Measurements from ENCODE around the gene CACNB2.
A peak's percentile ranks its signal among the peaks of the same experiment; 100 is the strongest.
"Not testable (repeated sequence)": the region's sequence is repeated elsewhere in the genome, so short reads cannot be mapped to it uniquely, and the experiment has no call there.

Gene CACNB2

GRCh38 chr10:18202680-18203460 lies 62.6 kb downstream of the CACNB2 start:
- DNase-seq, result no peak

DNA sequence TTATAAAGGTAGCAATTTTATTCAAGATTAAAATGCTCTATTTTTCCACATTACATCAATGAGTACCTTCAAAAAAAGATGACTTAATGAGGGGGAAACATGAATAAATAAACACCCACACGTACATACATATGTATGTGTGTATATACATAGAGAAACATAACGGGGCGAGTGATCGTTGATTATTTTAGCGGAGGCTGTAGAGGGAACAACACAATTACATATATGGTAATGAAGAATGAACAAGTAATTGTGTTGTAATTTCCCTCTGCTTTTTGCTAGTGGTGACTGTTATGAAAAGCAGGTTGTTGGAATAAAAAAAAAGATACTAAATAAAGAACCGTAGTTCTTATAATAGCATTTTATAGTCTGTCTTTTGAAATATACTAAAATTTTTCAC lies 63.2 kb downstream of the CACNB2 start:
- DNase-seq, result no peak

DNA sequence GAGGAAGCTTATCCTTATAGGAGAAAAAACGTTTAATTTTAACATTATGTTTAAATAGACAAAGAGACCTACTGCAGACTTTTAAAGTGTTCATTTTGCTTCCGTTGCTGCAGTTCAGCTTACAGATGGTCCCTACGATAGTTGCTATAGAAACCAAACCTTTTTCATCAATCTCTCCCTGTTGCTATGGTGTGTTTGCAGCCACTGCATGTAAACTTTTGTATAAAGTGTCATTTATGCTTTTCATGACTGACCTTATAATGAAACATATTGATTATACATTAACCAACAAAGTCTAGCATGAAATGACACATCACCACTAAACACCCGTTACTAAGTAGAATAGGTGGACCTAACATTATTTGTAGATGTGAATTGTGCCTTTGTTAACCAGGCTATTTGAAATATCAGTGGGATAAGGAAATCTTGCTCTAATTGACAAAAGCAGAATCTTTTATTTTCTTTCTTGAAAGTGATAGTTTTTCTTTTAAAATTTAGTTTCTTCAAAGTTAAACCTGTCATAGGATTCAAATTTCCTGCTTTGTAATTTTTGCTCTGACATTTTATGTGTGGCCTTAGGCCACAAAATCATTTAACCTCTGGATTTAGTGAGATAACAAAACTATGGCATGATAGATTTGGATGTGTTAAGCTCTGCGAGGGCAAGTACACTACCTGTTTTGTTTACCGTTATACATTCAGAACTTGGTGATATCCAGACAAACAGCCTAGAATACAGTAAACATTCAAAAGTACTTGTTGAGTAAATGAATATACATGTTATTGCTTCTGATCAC lies 64.0 kb downstream of the CACNB2 start:
- DNase-seq, result no peak

- DNase-seq, result no peak
These were observed 65.0 kb downstream of the CACNB2 start for GRCh38 chr10:18205098-18205834.

GRCh38 chr10:18208186-18208585 lies 68.0 kb downstream of the CACNB2 start:
- DNase-seq, result not testable (repeated sequence)

DNA sequence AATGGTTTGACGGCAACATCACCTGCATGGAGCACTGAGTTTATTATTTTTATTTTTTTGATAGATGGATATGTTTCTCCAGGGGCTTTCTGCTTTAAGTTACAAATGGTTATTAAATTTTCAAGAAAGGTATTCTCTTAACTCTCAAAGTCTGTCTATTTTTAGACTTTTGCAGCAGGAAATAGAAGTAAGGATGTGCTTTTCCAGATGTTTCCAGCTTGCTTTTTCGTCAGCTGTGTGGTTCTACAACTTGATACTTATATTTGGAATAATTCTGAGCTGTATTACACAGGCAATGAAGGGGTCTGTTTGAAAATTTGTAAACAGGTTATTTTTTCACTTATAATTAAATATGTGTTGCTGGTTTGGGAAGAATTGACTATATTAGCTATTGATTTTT lies 69.0 kb downstream of the CACNB2 start:
- DNase-seq, result no peak

GRCh38 chr10:18210711-18211110 lies 70.5 kb downstream of the CACNB2 start:
- DNase-seq, result no peak

GRCh38 chr10:18211862-18212261 lies 71.6 kb downstream of the CACNB2 start:
- no peak for DNase-seq

DNA sequence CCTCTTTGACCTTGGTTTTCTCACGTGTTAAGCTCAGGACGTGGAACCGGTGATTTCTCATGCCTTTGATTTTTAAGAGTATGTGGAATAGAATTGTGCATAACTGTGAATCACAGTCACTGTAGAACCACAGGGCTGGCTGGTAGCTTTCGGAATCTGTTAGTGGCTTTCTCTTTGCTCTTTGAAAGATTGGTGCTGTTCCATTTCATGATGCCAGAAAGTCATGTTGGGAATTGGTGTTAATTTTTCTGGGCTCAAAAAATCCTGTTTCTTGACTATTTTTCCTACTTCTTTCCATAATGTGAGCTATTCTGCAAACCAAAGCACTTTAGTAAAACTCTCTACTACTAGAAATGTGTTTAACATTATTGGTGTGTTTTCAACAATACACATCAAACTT lies 73.0 kb downstream of the CACNB2 start:
- DNase-seq, result no peak

DNA sequence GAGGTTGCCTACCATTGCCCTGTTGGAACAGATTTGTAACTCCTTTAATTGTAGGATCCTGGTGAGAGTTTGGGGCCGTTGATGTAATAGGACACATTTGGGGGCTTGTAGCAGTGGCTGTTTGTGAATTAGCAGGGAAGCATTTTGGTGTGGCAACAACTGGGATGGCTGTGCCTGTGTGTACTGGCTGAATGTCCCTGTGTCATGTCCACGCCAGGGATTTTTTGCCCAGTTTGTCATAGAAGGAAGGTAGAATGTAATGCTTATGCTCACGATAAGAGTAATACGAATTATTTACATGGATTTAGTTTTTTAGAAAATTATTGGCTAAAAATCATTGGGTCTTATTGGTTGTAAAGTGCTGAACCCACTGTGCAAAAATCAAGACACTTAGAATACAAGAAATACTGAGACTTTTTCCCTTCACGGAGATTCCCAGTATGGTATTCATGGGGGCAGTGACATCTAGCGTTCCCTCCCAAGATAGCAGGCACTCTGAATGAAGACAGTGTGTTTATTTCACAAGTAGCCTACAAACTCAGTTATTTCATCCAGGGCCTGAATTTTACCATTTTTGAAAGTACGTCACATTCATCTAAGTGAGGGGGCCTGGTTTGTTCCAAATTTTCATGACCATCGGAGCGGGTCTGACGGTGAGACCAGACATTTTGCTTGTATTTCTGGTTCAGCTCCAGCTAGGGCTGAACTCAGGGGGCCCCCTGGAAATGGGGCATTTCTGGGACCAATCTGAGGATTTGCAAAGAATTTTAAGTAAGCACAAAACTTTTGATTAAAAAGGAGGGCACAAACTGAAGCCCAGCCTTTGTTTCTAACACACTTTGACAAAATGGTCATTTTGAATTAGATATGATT lies 74.7 kb downstream of the CACNB2 start:
- peak; percentile 3 to 12 for DNase-seq

GRCh38 chr10:18216482-18216881 lies 76.3 kb downstream of the CACNB2 start:
- DNase-seq, result peak in 1 of 2 experiments; percentile 15

DNA sequence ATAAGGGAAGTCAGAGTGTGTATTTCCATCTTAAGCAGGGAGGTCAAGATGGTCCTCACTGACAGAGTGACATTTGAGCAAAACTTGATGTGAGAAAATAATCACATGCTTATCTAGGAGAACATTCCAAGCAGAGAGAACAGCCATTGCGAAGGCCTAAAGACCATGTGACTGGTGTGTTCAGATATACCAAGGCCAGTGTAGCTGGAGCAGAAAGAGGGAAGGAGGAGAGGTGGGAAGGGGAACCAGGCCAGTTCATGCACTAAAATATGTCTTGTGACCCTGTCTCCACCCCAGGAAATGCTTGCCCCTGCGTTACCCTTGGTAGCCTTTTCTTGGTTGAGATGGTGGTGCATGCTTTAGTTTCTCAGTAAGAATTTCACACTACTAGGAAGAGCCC lies 77.4 kb downstream of the CACNB2 start:
- DNase-seq, result no peak

DNA sequence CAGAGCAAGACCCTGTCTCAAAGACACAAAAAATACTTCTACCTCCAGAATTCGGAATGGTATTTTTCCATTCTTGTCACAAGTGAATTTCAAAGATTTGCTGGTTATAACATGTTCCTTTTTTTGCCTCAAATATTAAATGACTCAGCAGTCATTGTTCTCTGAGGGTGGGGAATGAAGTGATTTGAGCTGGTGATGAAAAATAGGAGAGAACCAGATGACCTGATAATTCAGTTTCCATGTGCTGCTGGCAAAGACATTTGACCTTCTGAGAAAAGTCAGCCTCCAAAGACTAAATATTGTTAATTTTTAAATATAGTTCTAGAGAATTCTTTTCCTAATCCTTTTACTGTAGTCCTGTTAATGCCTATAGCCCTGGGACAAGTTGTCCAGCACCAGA lies 78.9 kb downstream of the CACNB2 start:
- no peak for DNase-seq

GRCh38 chr10:18221123-18221522 lies 80.9 kb downstream of the CACNB2 start:
- DNase-seq, result no peak

GRCh38 chr10:18221882-18222281 lies 81.7 kb downstream of the CACNB2 start:
- no peak for DNase-seq

DNA sequence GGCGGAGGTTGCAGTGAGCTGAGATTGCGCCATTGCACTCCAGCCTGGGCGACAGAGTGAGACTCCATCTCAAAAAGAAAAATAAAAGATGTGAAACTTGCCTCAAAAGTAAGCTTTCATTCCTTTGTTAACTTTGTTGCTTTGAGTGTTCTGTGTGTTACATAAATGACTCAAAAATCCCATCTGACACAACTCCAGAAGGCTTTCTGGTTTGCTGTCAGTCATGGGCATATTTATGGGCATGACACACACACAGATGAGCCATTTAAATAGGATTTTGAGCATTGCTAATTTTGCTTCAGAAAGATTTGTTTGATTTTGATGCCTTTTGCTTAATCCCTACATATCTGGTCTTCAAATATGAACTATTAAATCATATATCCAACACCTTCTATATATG lies 82.6 kb downstream of the CACNB2 start:
- DNase-seq, result no peak

- no peak for DNase-seq
These were observed 83.7 kb downstream of the CACNB2 start for GRCh38 chr10:18223898-18224297.

DNA sequence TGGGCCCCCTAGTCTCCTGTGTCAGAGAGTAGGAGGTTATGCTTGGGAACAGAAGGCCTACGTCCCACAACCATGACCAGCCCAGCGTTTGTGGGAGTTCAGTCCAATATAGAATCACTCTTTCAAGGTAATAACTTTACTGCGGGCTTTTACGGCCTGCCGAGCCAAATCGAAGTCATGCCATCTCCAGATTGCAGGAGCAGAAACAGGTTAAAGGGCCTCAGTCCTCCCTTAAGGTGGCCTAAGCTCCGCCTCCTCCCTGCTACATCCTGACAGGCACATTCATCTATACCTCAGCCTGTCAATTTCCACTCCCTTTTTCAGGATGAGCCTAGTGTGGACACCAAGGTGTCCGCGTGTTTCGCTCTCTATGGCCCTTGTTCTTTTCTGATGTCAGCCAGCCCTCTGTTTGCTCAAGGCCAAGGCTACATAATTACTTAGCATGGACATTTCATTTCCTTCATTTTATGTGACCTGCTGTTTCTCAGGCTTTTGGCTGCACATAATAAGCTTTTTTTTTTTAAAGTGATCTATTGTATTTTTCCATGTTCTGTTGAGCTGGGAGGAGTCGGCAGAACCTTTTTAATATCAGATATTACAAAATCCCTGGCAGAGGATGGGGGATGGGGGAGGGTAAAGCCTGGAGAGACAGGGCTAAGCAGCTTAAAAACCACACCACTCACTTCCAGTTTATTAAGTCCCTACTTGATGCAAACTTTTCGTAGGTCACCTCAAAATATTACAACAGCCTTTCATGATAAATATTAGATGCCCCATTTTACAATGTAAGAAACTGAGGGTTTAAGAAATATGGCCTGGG lies 84.6 kb downstream of the CACNB2 start:
- no peak for DNase-seq

DNA sequence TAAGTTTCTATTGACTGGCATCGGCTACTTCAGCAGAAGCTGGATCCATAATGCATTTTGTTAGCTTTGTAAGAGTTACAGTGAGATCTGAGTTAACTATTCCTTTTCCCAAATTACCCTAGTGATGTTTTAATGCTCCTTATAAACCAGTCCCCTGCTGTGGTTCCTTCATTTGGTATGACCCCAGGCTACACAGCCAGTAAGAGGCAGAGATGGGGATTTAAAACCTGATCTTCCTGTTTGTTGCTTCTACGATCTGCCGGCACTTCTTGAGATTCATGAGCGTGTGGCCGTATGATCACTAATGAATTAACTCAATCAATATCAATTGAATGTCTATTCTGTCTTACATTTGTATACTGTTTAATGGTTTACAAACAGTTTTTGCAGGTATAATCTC lies 86.1 kb downstream of the CACNB2 start:
- no peak for DNase-seq

GRCh38 chr10:18229826-18230225 lies 89.6 kb downstream of the CACNB2 start:
- DNase-seq, result peak; percentile 16 to 32

DNA sequence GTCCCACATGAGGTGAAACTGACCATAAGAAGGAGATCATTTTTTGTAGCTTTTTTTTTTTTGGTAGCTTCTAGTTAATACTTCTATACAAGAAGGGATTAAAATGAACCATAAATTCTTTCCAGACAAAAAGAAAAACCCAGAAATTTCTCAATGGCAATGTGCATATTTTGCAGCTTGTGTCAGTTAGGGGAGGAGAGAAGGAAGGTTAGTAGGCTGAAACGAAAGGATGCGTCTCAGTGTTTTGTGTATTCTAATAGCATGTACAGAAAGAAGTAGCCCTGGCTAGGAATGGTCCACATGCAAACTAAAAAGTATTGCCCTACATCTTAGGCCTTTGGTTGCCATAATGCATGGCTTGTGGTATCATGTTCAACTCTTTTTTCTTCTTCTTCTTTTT lies 90.6 kb downstream of the CACNB2 start:
- DNase-seq, result no peak

- no peak for DNase-seq
These were observed 91.3 kb downstream of the CACNB2 start for GRCh38 chr10:18231480-18231879.
